ENCODE measurements around the gene TMUB1.

TMUB1 gene

GRCh38 chr7:151083071-151083823, at the start of gene TMUB1:
Gene TMUB1 (minus strand): TSS chr7:151083493. CDS start chr7:151082563, 930 bp downstream.
- DNase-seq (ENCODE audit: low read depth): peak; percentile 70

GRCh38 chr7:151132461-151133205, 49.3 kb upstream of the TMUB1 start:
- DNase-seq (ENCODE audit: low read depth): no peak

GRCh38 chr7:151131592-151132293, 48.5 kb upstream of the TMUB1 start:
- DNase-seq (ENCODE audit: low read depth): no peak

GRCh38 chr7:151131224-151131591, 47.9 kb upstream of the TMUB1 start:
- no peak for DNase-seq (ENCODE audit: low read depth)

- DNase-seq (ENCODE audit: low read depth): no peak
Observed at GRCh38 chr7:151130741-151131157, 47.5 kb upstream of the TMUB1 start.

GRCh38 chr7:151129960-151130591, 46.8 kb upstream of the TMUB1 start:
- no peak for DNase-seq (ENCODE audit: low read depth)

- DNase-seq (ENCODE audit: low read depth): no peak
Observed at GRCh38 chr7:151129117-151129959, 46.0 kb upstream of the TMUB1 start.

- DNase-seq (ENCODE audit: low read depth): no peak
Observed at GRCh38 chr7:151128716-151129115, 45.4 kb upstream of the TMUB1 start.

GRCh38 chr7:151128144-151128543, 44.9 kb upstream of the TMUB1 start:
- DNase-seq (ENCODE audit: low read depth): no peak

- DNase-seq (ENCODE audit: low read depth): no peak
Observed at GRCh38 chr7:151126491-151127137, 43.3 kb upstream of the TMUB1 start.

GRCh38 chr7:151125846-151126481, 42.7 kb upstream of the TMUB1 start:
- no peak for DNase-seq (ENCODE audit: low read depth)

- no peak for DNase-seq (ENCODE audit: low read depth)
Observed at GRCh38 chr7:151125470-151125845, 42.2 kb upstream of the TMUB1 start.

GRCh38 chr7:151124899-151125399, 41.7 kb upstream of the TMUB1 start:
- DNase-seq (ENCODE audit: low read depth): no peak

- DNase-seq (ENCODE audit: low read depth): no peak
Observed at GRCh38 chr7:151124481-151124880, 41.2 kb upstream of the TMUB1 start.

GRCh38 chr7:151123822-151124464, 40.6 kb upstream of the TMUB1 start:
- DNase-seq (ENCODE audit: low read depth): peak; percentile 77

- DNase-seq (ENCODE audit: low read depth): no peak
Observed at GRCh38 chr7:151123158-151123821, 40.0 kb upstream of the TMUB1 start.

- no peak for DNase-seq (ENCODE audit: low read depth)
Observed at GRCh38 chr7:151122796-151123157, 39.5 kb upstream of the TMUB1 start.

- DNase-seq (ENCODE audit: low read depth): no peak
Observed at GRCh38 chr7:151122276-151122675, 39.0 kb upstream of the TMUB1 start.
